Keratinocyte (primary cell): ENCODE data around the gene DTD1. TPM values are rescaled to one million over a fixed set of nuclear protein-coding genes. Genes with fewer than 3 reads are reported as not detected.
A peak's percentile ranks its signal among the peaks of the same experiment; 100 is the strongest.

Source experiments
- DNase-seq: peaks from one replicate; pipeline ENCODE4 v3.0.0-alpha.2; 2011; ENCODE audit warnings: low read depth, missing footprints, low spot score
- FAIRE-seq: peaks from 2 replicates; lab custom pipeline; 2011; peaks lifted over from hg19 to GRCh38; lab: Jason Lieb, UNC
- H2AFZ ChIP-seq: 2 replicates; pipeline ENCODE4 v1.6.0; 2012; ENCODE audit warnings: low read length, control low read depth, inconsistent platforms; ENCODE audit not compliant: control insufficient read depth
- H3K27ac ChIP-seq: 2 replicates; pipeline ENCODE4 v1.5.1; 2011; ENCODE audit warnings: low read length; ENCODE audit not compliant: control insufficient read depth, insufficient read depth
- H3K27me3 ChIP-seq: 3 replicates; pipeline ENCODE4 v1.6.0; 2011; ENCODE audit warnings: low read length; ENCODE audit not compliant: control insufficient read depth, insufficient read depth; ENCODE audit errors: extremely low read depth
- H3K36me3 ChIP-seq, 2 experiments: 2 replicates in 1 of 2; 3 replicates in 1 of 2; pipeline ENCODE4 v1.5.1; 2011; ENCODE audit warnings: low read length in 2 of 2, mild to moderate bottlenecking in 1 of 2; ENCODE audit not compliant: control insufficient read depth in 2 of 2, insufficient read depth in 2 of 2; ENCODE audit errors: extremely low read depth in 1 of 2
- H3K4me1 ChIP-seq: 3 replicates; pipeline ENCODE4 v1.5.1; 2011; ENCODE audit warnings: low read length; ENCODE audit not compliant: control insufficient read depth, insufficient read depth; ENCODE audit errors: extremely low read depth
- H3K4me2 ChIP-seq: 3 replicates; pipeline ENCODE4 v1.6.0; 2011; ENCODE audit warnings: low read depth, low read length; ENCODE audit not compliant: control insufficient read depth, insufficient read depth; ENCODE audit errors: extremely low read depth
- H3K4me3 ChIP-seq, 3 experiments: fragments of 200-600 bp in 1 of 3; sonication (generic) in 1 of 3; 2 replicates in 2 of 3; 3 replicates in 1 of 3; pipeline ENCODE4 v1.5.1; 2011 to 2016; ENCODE audit warnings: low read length in 3 of 3, mild to moderate bottlenecking in 3 of 3, control low read depth in 2 of 3, inconsistent platforms in 1 of 3, low read depth in 1 of 3, mixed read lengths in 1 of 3, mixed run types in 1 of 3, moderate library complexity in 1 of 3; ENCODE audit not compliant: control insufficient read depth in 2 of 3, insufficient read depth in 2 of 3; ENCODE audit errors: extremely low read depth in 1 of 3
- H3K79me2 ChIP-seq: 2 replicates; pipeline ENCODE4 v1.6.0; 2012; ENCODE audit warnings: low read length; ENCODE audit not compliant: control insufficient read depth, insufficient read depth
- H3K9ac ChIP-seq: 3 replicates; pipeline ENCODE4 v1.6.0; 2011; ENCODE audit warnings: low read length; ENCODE audit not compliant: control insufficient read depth, insufficient read depth; ENCODE audit errors: extremely low read depth
- H3K9me1 ChIP-seq: 3 replicates; pipeline ENCODE4 v1.6.0; 2011; ENCODE audit warnings: low read length; ENCODE audit not compliant: control insufficient read depth, insufficient read depth; ENCODE audit errors: extremely low read depth
- H3K9me3 ChIP-seq: 2 replicates; pipeline ENCODE4 v1.5.1; 2012; ENCODE audit warnings: low read depth, low read length; ENCODE audit not compliant: control insufficient read depth
- H4K20me1 ChIP-seq: 3 replicates; pipeline ENCODE4 v1.6.0; 2011; ENCODE audit warnings: low read length; ENCODE audit not compliant: control insufficient read depth, insufficient read depth; ENCODE audit errors: extremely low read depth
- EZH2 ChIP-seq: IDR thresholded peaks from one replicate; pipeline ENCODE4 v1.6.1; 2012; ENCODE audit warnings: inconsistent platforms, mild to moderate bottlenecking, low read length, moderate library complexity
- dilution Hi-C: fragments of 300-500 bp; cut with MboI; formaldehyde crosslinking; loops from one replicate; pipeline ENCODE4 v1.7.0; 2020; ENCODE audit warnings: low sequenced_read_pairs; ENCODE audit not compliant: extremely low pct_ligation_motif_present
- polyA plus RNA-seq, 5 experiments: library from polyadenylated mRNA; depleted of rRNA in 3 of 5; stranded (reverse) in 3 of 5; stranded (forward) in 1 of 5; unstranded in 1 of 5; fragments of >200 nt; gene quantifications; 1 replicate in 1 of 5; 2 replicates in 3 of 5; 3 replicates in 1 of 5; pipeline versions ENCODE4 v1.2.1 to v1.2.3, GENCODE V29; 2011 to 2012; ENCODE audit warnings: missing spikeins in 2 of 5, low read depth in 1 of 5, low replicate concordance in 1 of 5
- TF ChIP-seq, protein P1 (sequence below), 3 experiments: IDR thresholded peaks in 1 of 3; conservative IDR thresholded peaks in 1 of 3; optimal IDR thresholded peaks in 1 of 3; 2 replicates in 2 of 3; 3 replicates in 1 of 3; pipeline versions ENCODE3 to v1.5.1; 2011; ENCODE audit warnings: low read length in 3 of 3, mild to moderate bottlenecking in 3 of 3, moderate library complexity in 2 of 3, control low read depth in 1 of 3, inconsistent platforms in 1 of 3; ENCODE audit not compliant: insufficient read depth in 2 of 3; ENCODE audit errors: extremely low read depth in 1 of 3

The DTD1 gene
- polyA plus RNA-seq, 1 donor (not counting 4 experiments of a cell fraction or from before 2014, with no cell fraction given) = 68.3 TPM

DNA sequence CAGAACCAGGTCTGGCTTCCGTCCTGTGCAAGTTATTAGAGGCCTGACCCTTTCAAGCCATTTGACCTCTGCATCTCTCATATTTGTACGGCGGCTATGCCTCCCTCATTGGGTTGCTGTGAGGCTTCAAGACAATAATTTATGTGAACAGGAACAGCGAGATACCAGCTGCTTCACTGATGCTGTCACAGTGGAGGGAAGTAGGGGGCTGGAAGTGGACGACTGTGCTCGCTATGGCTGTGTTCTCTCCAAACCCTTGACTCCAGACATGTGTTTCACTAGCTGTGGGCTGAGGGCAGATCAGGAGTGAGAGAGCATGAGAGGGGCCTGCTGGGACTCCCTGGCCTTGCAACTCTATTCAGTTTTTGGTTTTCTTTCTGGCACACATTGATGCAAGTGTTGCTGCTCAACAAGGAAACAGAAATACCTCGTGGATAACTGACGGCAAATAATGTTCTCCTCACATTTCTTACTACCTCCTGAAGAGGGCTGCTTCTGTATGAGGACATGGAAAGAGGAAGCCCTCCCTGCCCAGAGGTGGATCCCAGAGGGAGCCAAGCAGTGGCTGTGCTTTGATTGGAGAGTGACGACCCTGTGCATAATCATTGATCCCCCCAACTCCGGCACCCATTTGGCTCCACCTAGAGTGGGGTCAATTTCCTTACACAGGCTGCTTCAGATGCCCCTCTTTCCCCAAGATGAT lies 191.0 kb downstream of the DTD1 start:
- no peaks in the 10 kb centered on the region for H3K4me1 ChIP-seq
- no peaks in the 10 kb centered on the region for H3K36me3 ChIP-seq
- TF ChIP-seq EZH2 = no peak
- TF ChIP-seq, protein P1, sequence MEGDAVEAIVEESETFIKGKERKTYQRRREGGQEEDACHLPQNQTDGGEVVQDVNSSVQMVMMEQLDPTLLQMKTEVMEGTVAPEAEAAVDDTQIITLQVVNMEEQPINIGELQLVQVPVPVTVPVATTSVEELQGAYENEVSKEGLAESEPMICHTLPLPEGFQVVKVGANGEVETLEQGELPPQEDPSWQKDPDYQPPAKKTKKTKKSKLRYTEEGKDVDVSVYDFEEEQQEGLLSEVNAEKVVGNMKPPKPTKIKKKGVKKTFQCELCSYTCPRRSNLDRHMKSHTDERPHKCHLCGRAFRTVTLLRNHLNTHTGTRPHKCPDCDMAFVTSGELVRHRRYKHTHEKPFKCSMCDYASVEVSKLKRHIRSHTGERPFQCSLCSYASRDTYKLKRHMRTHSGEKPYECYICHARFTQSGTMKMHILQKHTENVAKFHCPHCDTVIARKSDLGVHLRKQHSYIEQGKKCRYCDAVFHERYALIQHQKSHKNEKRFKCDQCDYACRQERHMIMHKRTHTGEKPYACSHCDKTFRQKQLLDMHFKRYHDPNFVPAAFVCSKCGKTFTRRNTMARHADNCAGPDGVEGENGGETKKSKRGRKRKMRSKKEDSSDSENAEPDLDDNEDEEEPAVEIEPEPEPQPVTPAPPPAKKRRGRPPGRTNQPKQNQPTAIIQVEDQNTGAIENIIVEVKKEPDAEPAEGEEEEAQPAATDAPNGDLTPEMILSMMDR (optimal IDR thresholded peaks at IDR 0.05 in 1 of 3, IDR thresholded peaks at IDR 0.05 in 1 of 3, conservative IDR thresholded peaks at IDR 0.05 in 1 of 3; ENCODE audit: extremely low read depth in 1 of 3, insufficient read depth in 2 of 3, low read length in 3 of 3) = peak in 1 of 3 experiments; percentile 36
- no peak for DNase-seq
- no peaks in the 10 kb centered on the region for H3K9me3 ChIP-seq
- no peak overlapping the region for H2AFZ ChIP-seq
- no peak overlapping the region for H3K9ac ChIP-seq
- no peak overlapping the region for H3K4me3 ChIP-seq
- H3K27ac ChIP-seq = no peak overlapping the region
- no peaks in the 10 kb centered on the region for H3K27me3 ChIP-seq
- no peak overlapping the region for H3K4me2 ChIP-seq
- no peaks in the 10 kb centered on the region for H3K9me1 ChIP-seq
- H3K79me2 ChIP-seq = no peaks in the 10 kb centered on the region
- dilution Hi-C loops = no loop called here
- H4K20me1 ChIP-seq = no peaks in the 10 kb centered on the region
- FAIRE-seq = no peak

DNA sequence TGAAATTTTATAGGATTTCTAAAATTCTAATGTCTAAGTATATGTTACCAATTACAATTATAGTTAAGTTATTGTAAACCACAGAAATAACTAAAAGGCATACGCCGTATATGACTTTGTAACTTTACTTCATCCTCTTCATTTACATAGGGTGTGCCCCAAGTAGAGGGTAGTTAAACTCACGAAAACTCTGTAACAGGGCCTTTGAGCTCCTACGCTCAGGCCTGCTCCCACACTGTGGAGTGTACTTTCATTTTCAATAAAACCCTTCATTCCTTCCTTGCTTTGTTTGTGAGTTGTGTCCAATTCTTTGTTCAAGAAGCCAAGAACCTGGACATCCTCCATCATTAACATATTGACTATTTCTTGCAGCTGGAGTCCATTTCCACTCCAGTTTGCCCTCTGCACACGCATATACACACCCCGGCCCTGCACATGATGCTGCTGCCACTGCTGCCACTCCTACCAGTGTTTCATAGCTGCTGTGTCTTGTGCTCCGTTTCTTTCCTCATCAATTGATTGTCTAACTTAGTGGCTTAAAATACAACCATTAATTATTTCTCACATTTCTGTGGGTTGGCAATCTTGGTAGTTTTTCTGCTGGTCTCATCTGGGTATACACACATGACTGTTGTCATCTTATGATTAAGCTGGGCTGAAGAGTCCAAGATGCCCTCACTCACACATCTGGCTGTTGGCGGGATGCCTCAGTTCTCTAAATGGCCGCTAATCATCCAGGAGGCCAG lies 192.7 kb downstream of the DTD1 start:
- TF ChIP-seq, protein P1 (optimal IDR thresholded peaks at IDR 0.05 in 1 of 3, IDR thresholded peaks at IDR 0.05 in 1 of 3, conservative IDR thresholded peaks at IDR 0.05 in 1 of 3; ENCODE audit: extremely low read depth in 1 of 3, insufficient read depth in 2 of 3, low read length in 3 of 3) = no peak
- TF ChIP-seq EZH2 = no peak
- FAIRE-seq = no peak

More for the DNA sequence above, 192.7 kb downstream of the DTD1 start:
- Histone ChIP-seq H3K9me3 (no peaks in the 10 kb centered on the region), H2AFZ (no peak overlapping the region), H3K27me3 (no peaks in the 10 kb centered on the region), H3K79me2 (no peaks in the 10 kb centered on the region), H3K4me1 (no peaks in the 10 kb centered on the region), H3K36me3 (no peaks in the 10 kb centered on the region), H3K4me3 (no peak overlapping the region), H4K20me1 (no peaks in the 10 kb centered on the region), H3K27ac (no peak overlapping the region), H3K9ac (no peak overlapping the region), H3K4me2 (no peak overlapping the region), H3K9me1 (no peaks in the 10 kb centered on the region)
- dilution Hi-C loops = no loop called here
- DNase-seq = no peak
